ENCODE measurements around the gene NFKBIB. TPM values are rescaled to one million over a fixed set of nuclear protein-coding genes. Genes with fewer than 3 reads are reported as not detected.
"Not testable (repeated sequence)": the region's sequence is repeated elsewhere in the genome, so short reads cannot be mapped to it uniquely, and the experiment has no call there.

The NFKBIB gene
- total RNA-seq, 1 donor from 2014 or later = 23.1 TPM

DNA sequence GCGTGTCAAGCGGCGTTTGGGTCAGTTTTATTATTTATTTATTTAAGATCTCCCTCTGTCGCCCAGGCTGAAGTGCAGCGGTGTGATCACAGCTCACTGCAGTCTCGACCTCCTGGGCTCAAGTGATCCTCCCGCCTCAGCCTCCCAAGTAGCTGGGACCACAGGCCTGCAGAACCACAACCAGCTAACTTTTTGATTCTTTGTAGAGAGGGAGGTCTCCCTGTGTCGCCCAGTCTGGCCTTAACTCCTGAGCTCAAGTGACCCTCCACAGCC is 31.7 kb downstream of the NFKBIB start:
- peaks cover 3% of the 10 kb centered on the region for H3K9me3 ChIP-seq
- peaks cover 22% of the 10 kb centered on the region for H3K36me3 ChIP-seq
- intact Hi-C loops (cut with DNase I) = no loop called here
- TF ChIP-seq, protein P1, sequence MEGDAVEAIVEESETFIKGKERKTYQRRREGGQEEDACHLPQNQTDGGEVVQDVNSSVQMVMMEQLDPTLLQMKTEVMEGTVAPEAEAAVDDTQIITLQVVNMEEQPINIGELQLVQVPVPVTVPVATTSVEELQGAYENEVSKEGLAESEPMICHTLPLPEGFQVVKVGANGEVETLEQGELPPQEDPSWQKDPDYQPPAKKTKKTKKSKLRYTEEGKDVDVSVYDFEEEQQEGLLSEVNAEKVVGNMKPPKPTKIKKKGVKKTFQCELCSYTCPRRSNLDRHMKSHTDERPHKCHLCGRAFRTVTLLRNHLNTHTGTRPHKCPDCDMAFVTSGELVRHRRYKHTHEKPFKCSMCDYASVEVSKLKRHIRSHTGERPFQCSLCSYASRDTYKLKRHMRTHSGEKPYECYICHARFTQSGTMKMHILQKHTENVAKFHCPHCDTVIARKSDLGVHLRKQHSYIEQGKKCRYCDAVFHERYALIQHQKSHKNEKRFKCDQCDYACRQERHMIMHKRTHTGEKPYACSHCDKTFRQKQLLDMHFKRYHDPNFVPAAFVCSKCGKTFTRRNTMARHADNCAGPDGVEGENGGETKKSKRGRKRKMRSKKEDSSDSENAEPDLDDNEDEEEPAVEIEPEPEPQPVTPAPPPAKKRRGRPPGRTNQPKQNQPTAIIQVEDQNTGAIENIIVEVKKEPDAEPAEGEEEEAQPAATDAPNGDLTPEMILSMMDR (IDR thresholded peaks at IDR 0.05) = no peak
- peaks cover 30% of the 10 kb centered on the region for H3K4me1 ChIP-seq
- H3K4me3 ChIP-seq = peak overlapping the region; percentile 89
- H3K27ac ChIP-seq = peak overlapping the region; percentile 92
- DNase-seq (no peak), ATAC-seq (no peak)
- H3K27me3 ChIP-seq (ENCODE audit: low read depth) = no peaks in the 10 kb centered on the region

DNA sequence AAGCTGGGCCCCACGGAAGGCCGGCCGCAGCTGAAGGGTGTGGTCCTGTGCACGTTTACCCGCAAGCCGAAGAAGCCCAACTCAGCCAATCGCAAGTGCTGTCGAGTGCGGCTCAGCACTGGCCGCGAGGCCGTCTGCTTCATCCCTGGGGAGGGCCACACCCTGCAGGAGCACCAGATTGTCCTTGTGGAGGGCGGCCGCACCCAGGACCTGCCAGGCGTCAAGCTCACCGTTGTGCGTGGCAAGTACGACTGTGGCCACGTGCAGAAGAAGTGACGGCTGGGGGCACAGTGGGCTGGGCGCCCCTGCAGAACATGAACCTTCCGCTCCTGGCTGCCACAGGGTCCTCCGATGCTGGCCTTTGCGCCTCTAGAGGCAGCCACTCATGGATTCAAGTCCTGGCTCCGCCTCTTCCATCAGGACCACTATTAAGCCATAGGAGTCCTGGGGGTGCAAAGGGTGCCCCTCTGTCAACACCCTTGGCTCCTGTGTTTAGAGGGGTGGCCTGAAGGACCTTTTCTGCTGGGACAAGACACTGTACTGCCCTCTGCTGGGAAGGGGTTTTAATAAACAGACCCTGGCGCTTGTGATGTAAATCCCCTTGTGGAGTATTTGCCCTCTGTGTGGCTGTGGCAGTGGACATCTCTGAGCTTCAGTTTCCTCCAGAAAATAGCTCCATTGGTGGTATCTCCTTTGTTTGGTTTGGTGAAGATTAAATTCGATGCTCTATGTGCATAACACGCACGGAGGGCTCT is 32.8 kb downstream of the NFKBIB start:
- DNase-seq = no peak
- H3K4me1 ChIP-seq = peaks cover 30% of the 10 kb centered on the region
- no peaks in the 10 kb centered on the region for H3K27me3 ChIP-seq (ENCODE audit: low read depth)
- TF ChIP-seq, protein P1 (IDR thresholded peaks at IDR 0.05) = peak; percentile 26
- peaks cover 22% of the 10 kb centered on the region for H3K36me3 ChIP-seq
- ATAC-seq = no peak
- no peak overlapping the region for H3K4me3 ChIP-seq
- peaks cover 3% of the 10 kb centered on the region for H3K9me3 ChIP-seq
- intact Hi-C loops (cut with DNase I) = no loop called here
- H3K27ac ChIP-seq = no peak overlapping the region

- TF ChIP-seq, protein P1 (IDR thresholded peaks at IDR 0.05) = no peak
- no peak for ATAC-seq
- Histone ChIP-seq H3K27ac (no peak overlapping the region), H3K4me1 (peaks cover 30% of the 10 kb centered on the region), H3K9me3 (peaks cover 3% of the 10 kb centered on the region), H3K36me3 (peaks cover 22% of the 10 kb centered on the region), H3K4me3 (no peak overlapping the region), H3K27me3 (ENCODE audit: low read depth) (no peaks in the 10 kb centered on the region)
- no peak for DNase-seq
- intact Hi-C loops (cut with DNase I) = no loop called here
These were observed 33.8 kb downstream of the NFKBIB start for GRCh38 chr19:38933544-38933943.

- Histone ChIP-seq H3K4me1 (no peaks in the 10 kb centered on the region), H3K4me3 (no peak overlapping the region), H3K27ac (no peak overlapping the region), H3K27me3 (ENCODE audit: low read depth) (no peaks in the 10 kb centered on the region), H3K9me3 (peaks cover 3% of the 10 kb centered on the region), H3K36me3 (no peaks in the 10 kb centered on the region)
- DNase-seq = no peak
- ATAC-seq = no peak
- TF ChIP-seq, protein P1 (IDR thresholded peaks at IDR 0.05) = no peak
- intact Hi-C loops (cut with DNase I) = no loop called here
These were observed 40.2 kb downstream of the NFKBIB start for GRCh38 chr19:38939957-38940356.

DNA sequence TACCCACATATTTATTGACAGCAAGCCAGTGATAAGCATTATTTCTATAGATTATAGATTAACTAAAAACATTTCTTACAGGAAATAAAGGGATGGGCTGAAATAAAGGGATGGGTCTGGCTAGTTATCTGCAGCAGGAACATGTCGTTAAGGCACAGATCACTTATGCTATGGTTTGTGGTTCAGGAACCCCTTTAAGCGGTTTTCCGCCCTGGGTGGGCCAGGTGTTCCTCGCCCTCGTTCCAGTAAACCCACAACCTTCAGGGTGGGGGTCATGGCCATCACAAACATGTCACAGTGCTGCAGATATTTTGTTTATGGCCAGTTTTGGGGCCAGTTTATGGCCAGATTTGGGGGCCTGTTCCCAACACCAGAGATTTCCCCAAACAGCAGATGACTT is 41.7 kb downstream of the NFKBIB start:
- H3K9me3 ChIP-seq; H3K36me3 ChIP-seq; H3K27me3 ChIP-seq (ENCODE audit: low read depth); DNase-seq; H3K27ac ChIP-seq; H3K4me1 ChIP-seq; ATAC-seq; intact Hi-C loops (cut with DNase I); H3K4me3 ChIP-seq: not testable (repeated sequence)

DNA sequence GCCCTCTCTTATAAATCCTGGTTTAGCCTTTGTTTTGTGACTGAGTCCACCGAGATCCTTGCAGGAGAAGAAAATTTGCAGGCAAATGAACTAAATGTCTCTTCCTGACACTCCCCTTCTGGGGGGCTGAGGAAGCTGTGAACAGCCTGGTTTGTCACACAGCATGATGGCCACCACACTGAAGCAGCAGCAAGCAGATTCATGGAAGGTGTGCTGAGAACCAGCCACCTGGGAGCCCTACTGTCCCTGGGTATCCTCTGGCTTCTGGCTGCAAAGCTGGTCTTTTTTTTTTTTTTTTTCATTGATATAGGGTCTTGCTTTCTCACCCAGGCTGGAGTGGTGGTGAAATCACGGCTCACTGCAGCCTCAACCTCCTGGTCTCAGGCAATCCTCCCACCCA is 42.2 kb downstream of the NFKBIB start:
- intact Hi-C loops (cut with DNase I) = no loop called here
- H3K27ac ChIP-seq = no peak overlapping the region
- no peak overlapping the region for H3K4me3 ChIP-seq
- no peaks in the 10 kb centered on the region for H3K4me1 ChIP-seq
- H3K36me3 ChIP-seq = peaks cover 1% of the 10 kb centered on the region
- no peaks in the 10 kb centered on the region for H3K9me3 ChIP-seq
- TF ChIP-seq, protein P1 (IDR thresholded peaks at IDR 0.05) = no peak
- ATAC-seq (no peak), DNase-seq (no peak)
- H3K27me3 ChIP-seq (ENCODE audit: low read depth) = no peaks in the 10 kb centered on the region

Measured in lower lobe of right lung (tissue), 2 donors.